IMR-90 (cell line): ENCODE results near the gene PIH1D1.

Source experiments
- BHLHE40 ChIP-seq: fragments of 150-350 bp; IDR thresholded peaks from 2 replicates; pipeline ENCODE4 v1.6.1; 2016; ENCODE audit warnings: mild to moderate bottlenecking, low read depth, low read length
- CEBPB ChIP-seq: IDR thresholded peaks from 2 replicates; pipeline ENCODE4 v1.6.1; 2012; ENCODE audit warnings: low read depth, low read length, improper control_type of control experiment
- CTCF ChIP-seq: conservative IDR thresholded peaks from 2 replicates; pipeline ENCODE4 v1.5.1; 2012; ENCODE audit warnings: mild to moderate bottlenecking, low read depth, low read length, improper control_type of control experiment
- FOS ChIP-seq: fragments of 150-350 bp; IDR thresholded peaks from 2 replicates; pipeline ENCODE4 v1.6.1; 2016; ENCODE audit warnings: low read depth, low read length
- MAFK ChIP-seq: IDR thresholded peaks from 2 replicates; pipeline ENCODE4 v1.6.1; 2012; ENCODE audit warnings: low read depth, low read length, improper control_type of control experiment
- MAZ ChIP-seq: IDR thresholded peaks from 2 replicates; pipeline ENCODE4 v1.6.1; 2012; ENCODE audit warnings: low read depth, mild to moderate bottlenecking, low read length, improper control_type of control experiment, moderate library complexity, borderline replicate concordance
- MXI1 ChIP-seq: IDR thresholded peaks from 2 replicates; pipeline ENCODE4 v1.6.1; 2012; ENCODE audit warnings: low read depth, mild to moderate bottlenecking, low read length, moderate library complexity, borderline replicate concordance
- POLR2A ChIP-seq: IDR thresholded peaks from 2 replicates; pipeline ENCODE4 v1.6.1; 2012; ENCODE audit warnings: mild to moderate bottlenecking, low read depth, low read length
- RAD21 ChIP-seq: IDR thresholded peaks from 2 replicates; pipeline ENCODE4 v1.6.1; 2012; ENCODE audit warnings: low read length, improper control_type of control experiment
- RCOR1 ChIP-seq: IDR thresholded peaks from 2 replicates; pipeline ENCODE4 v1.6.1; 2012; ENCODE audit warnings: mild to moderate bottlenecking, low read length, improper control_type of control experiment; ENCODE audit not compliant: insufficient replicate concordance
- RFX5 ChIP-seq: IDR thresholded peaks from 2 replicates; pipeline ENCODE4 v1.8.0; 2012; ENCODE audit warnings: low read depth, mild to moderate bottlenecking, low read length, moderate library complexity
- SMC3 ChIP-seq: fragments of 150-350 bp; IDR thresholded peaks from 2 replicates; pipeline ENCODE4 v1.6.1; 2016; ENCODE audit warnings: low read depth, mild to moderate bottlenecking, antibody characterized with exemption, low read length, moderate library complexity
- USF2 ChIP-seq: fragments of 150-350 bp; IDR thresholded peaks from 2 replicates; pipeline ENCODE4 v1.6.1; 2017; ENCODE audit warnings: mild to moderate bottlenecking, antibody characterized with exemption, low read length, low read depth

- TF ChIP-seq CTCF (no peak), POLR2A (no peak), USF2 (no peak), MAZ (no peak), RAD21 (no peak), SMC3 (no peak), RCOR1 (no peak), MAFK (no peak), RFX5 (no peak), FOS (no peak), BHLHE40 (no peak), MXI1 (no peak), CEBPB (no peak)
Observed at GRCh38 chr19:49469828-49470614, 18.4 kb upstream of the PIH1D1 start.
